ENCODE data around the gene ZNF615.
"Not testable (repeated sequence)": the region's sequence is repeated elsewhere in the genome, so short reads cannot be mapped to it uniquely, and the experiment has no call there.

ZNF615 gene

DNA sequence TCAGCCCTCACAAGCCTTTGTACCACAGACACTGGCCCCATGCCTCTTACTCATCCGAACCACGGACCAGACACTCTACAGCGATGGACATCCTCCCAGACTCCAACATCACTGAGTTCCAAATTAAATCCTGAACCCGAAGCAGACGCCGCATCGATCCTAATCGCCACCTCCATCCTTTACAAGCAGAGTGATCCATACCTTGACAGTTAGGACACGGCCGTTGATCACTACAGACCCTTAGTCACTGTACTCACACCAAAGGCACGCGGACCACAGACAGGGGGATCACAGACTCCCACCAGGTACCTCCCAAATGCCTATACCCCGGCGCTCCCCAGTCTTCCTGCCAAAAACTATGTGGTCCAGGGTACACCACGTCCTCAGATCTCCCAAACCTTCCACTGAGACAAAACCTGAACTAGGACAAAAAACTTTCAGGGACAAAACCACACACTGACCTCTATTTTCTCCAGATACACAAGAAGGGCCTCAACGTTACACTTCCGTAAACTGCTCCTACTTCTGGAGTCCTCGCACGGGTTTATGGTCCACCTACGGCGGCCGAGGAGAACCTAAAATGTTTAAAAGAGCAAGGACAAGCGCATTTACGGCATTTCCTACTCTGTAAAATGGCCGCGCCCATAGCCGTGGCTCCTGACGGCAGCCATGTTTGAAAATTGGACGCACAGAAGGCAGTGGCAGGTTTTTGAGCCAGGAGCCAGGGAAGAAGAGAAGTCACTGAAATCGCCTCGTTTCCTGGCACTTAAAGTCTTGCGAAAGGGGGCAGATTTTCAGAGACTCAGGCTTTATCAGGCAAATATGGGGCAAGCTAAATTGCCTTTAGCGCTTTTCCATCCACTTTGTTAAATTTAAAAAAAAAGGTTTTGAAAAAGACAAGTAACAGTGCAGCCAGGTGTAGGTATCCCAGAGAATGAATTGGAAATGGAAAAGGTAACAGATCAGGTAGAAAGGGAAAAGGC is 21.4 kb downstream of the ZNF615 start, which contains the start of gene ZNF350 (continued):
- TF ChIP-seq CTCF (tag by site-specific recombination; IDR thresholded peaks at IDR 0.05), result no peak

DNA sequence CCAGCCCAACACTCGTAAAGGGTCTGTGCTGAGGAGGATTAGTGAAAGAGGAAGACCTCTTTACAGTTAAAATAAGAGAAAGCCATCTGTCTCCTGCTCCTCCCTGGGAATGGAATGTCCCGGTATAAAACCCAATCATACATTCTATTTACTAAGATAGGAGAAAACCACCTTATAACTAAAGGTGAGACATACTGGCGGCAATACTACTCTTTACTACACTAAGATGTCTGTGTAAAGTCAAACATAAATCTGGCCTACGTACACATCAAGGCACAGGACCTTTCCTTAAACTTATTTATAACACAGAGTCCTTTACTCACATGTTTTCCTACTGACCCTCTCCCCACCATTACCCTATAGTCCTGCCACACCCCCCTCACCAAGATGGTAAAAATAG is 24.6 kb downstream of the ZNF615 start:
- Histone ChIP-seq H3K36me3 (ENCODE audit: control insufficient read depth in 2 of 2, insufficient read depth in 1 of 2, low read length in 2 of 2) (peaks cover 0 to 13% of the 10 kb centered on the region in 2 experiments; a peak in 1 of 3 replicates), H3K9me3 (ENCODE audit: control insufficient read depth, insufficient read depth, low read depth, low read length) (peaks cover 8% of the 10 kb centered on the region; the same call in 1 of the 2 replicates), H3K27ac (ENCODE audit: extremely low read depth, low read depth, low read length) (no peak overlapping the region), H3K4me1 (ENCODE audit: control insufficient read depth, insufficient read depth, low read length) (no peaks in the 10 kb centered on the region), H3K4me3 (ENCODE audit: low read depth, low read length) (no peak overlapping the region)
- ChIA-PET POLR2A (no interaction called here), CTCF (no interaction called here)
- no peak for TF ChIP-seq ZEB2 (tag by site-specific recombination; IDR thresholded peaks at IDR 0.05)
- no peak for TF ChIP-seq ZNF600 (tag by site-specific recombination; IDR thresholded peaks at IDR 0.05)
- no peak for TF ChIP-seq ZNF777 (tag by site-specific recombination; IDR thresholded peaks at IDR 0.05; ENCODE audit: borderline replicate concordance)

DNA sequence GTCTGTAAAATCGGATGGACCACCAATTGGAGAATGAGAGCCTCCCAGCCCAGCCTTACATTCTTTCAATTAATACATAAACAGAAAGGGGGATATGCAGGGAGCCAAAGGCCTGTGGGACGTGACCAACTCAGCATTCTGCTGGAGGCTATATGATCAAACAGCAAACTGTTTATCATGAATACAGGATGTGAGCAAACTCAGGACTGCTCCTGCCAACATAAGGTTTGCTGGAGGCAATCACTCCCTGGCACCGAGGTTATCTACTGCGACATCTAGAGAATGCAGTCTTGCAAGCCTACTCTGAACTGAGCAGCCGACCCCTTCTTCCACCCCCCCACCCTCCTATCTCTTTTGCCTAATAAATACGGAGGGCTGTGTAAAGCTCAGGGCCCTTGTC is 27.1 kb downstream of the ZNF615 start:
- H3K9me3 ChIP-seq (ENCODE audit: control insufficient read depth, insufficient read depth, low read depth, low read length); H3K27ac ChIP-seq (ENCODE audit: extremely low read depth, low read depth, low read length); H3K4me1 ChIP-seq (ENCODE audit: control insufficient read depth, insufficient read depth, low read length); H3K4me3 ChIP-seq (ENCODE audit: low read depth, low read length); POLR2A ChIA-PET: not testable (repeated sequence)
- CTCF ChIA-PET, result interaction anchor here (0.6 kb wide), 1 partner anchor 1239 kb away, joined by 4 read pairs; no protein-coding TSS in a partner anchor
- peaks cover 0 to 13% of the 10 kb centered on the region in 2 experiments; a peak in 1 of 3 replicates for H3K36me3 ChIP-seq (ENCODE audit: control insufficient read depth in 2 of 2, insufficient read depth in 1 of 2, low read length in 2 of 2)

DNA sequence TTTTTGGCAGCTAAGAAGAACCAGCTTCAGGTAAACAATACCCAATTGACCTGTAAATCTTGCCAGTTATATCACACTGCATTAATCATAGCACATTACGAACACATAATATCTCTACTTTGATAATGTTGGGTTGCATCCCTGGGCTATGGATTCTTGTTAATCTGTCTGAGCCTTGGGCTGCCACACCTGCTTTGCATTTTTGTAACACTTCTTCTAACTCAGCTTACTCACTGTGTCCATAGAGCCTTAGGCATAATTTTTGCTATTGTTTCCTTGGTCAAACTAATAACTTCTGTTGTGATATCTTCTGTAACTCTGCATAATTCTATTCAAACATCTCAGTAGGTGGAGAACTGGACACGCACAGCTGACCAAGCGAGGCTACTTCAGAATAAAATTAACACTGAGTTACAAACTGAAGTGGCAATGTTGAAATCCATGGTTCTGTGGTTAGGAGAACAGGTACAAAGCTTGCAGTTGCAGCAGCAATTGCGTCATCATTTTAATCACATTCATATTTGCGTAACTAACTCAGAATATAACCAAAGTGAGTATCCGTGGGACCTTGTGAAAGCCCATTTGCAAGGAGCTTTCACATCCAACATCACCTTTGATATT is 27.8 kb downstream of the ZNF615 start:
- TF ChIP-seq ZNF792 (tag by site-specific recombination; IDR thresholded peaks at IDR 0.05) (no peak), ZNF521 (tag by site-specific recombination; IDR thresholded peaks at IDR 0.05) (no peak), ZSCAN30 (tag by site-specific recombination; IDR thresholded peaks at IDR 0.05) (no peak), ZNF184 (tag by site-specific recombination; IDR thresholded peaks at IDR 0.05) (no peak), ZNF2 (tag by site-specific recombination; IDR thresholded peaks at IDR 0.05) (no peak), ZNF433 (tag by site-specific recombination; IDR thresholded peaks at IDR 0.05; ENCODE audit: low read depth) (no peak), ZFP69B (tag by site-specific recombination; IDR thresholded peaks at IDR 0.05) (no peak)
- TF ChIP-seq, protein P1, sequence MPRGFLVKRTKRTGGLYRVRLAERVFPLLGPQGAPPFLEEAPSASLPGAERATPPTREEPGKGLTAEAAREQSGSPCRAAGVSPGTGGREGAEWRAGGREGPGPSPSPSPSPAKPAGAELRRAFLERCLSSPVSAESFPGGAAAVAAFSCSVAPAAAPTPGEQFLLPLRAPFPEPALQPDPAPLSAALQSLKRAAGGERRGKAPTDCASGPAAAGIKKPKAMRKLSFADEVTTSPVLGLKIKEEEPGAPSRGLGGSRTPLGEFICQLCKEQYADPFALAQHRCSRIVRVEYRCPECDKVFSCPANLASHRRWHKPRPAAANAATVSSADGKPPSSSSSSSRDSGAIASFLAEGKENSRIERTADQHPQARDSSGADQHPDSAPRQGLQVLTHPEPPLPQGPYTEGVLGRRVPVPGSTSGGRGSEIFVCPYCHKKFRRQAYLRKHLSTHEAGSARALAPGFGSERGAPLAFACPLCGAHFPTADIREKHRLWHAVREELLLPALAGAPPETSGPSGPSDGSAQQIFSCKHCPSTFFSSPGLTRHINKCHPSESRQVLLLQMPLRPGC (tag by site-specific recombination; IDR thresholded peaks at IDR 0.05), result no peak
- no peaks in the 10 kb centered on the region for H3K4me1 ChIP-seq (ENCODE audit: control insufficient read depth, insufficient read depth, low read length)
- peaks cover 5% of the 10 kb centered on the region; the same call in 1 of the 2 replicates for H3K9me3 ChIP-seq (ENCODE audit: control insufficient read depth, insufficient read depth, low read depth, low read length)
- H3K36me3 ChIP-seq (ENCODE audit: control insufficient read depth in 2 of 2, insufficient read depth in 1 of 2, low read length in 2 of 2), result peaks cover under 1 to 13% of the 10 kb centered on the region in 2 experiments; a peak in 2 of 3 replicates
- ChIA-PET POLR2A (no interaction called here), CTCF (interaction anchor here (0.6 kb wide), 1 partner anchor 1240 kb away, joined by 4 read pairs; no protein-coding TSS in a partner anchor)
- H3K4me3 ChIP-seq (ENCODE audit: low read depth, low read length), result no peak overlapping the region
- H3K27ac ChIP-seq (ENCODE audit: extremely low read depth, low read depth, low read length), result no peak overlapping the region

Measured in HEK293 (cell line).